Keratinocyte (primary cell): Measurements from ENCODE around the gene INHBE. TPM values are rescaled to one million over a fixed set of nuclear protein-coding genes. Genes with fewer than 3 reads are reported as not detected.

Experiments
- DNase-seq: peaks from one replicate; pipeline ENCODE4 v3.0.0-alpha.2; 2011; ENCODE audit warnings: low read depth, missing footprints, low spot score
- FAIRE-seq: peaks from 2 replicates; lab custom pipeline; 2011; peaks lifted over from hg19 to GRCh38; lab: Jason Lieb, UNC
- H2AFZ ChIP-seq: 2 replicates; pipeline ENCODE4 v1.6.0; 2012; ENCODE audit warnings: low read length, control low read depth, inconsistent platforms; ENCODE audit not compliant: control insufficient read depth
- H3K27ac ChIP-seq: 2 replicates; pipeline ENCODE4 v1.5.1; 2011; ENCODE audit warnings: low read length; ENCODE audit not compliant: control insufficient read depth, insufficient read depth
- H3K27me3 ChIP-seq: 3 replicates; pipeline ENCODE4 v1.6.0; 2011; ENCODE audit warnings: low read length; ENCODE audit not compliant: control insufficient read depth, insufficient read depth; ENCODE audit errors: extremely low read depth
- H3K36me3 ChIP-seq, 2 experiments: 2 replicates in 1 of 2; 3 replicates in 1 of 2; pipeline ENCODE4 v1.5.1; 2011; ENCODE audit warnings: low read length in 2 of 2, mild to moderate bottlenecking in 1 of 2; ENCODE audit not compliant: control insufficient read depth in 2 of 2, insufficient read depth in 2 of 2; ENCODE audit errors: extremely low read depth in 1 of 2
- H3K4me1 ChIP-seq: 3 replicates; pipeline ENCODE4 v1.5.1; 2011; ENCODE audit warnings: low read length; ENCODE audit not compliant: control insufficient read depth, insufficient read depth; ENCODE audit errors: extremely low read depth
- H3K4me2 ChIP-seq: 3 replicates; pipeline ENCODE4 v1.6.0; 2011; ENCODE audit warnings: low read depth, low read length; ENCODE audit not compliant: control insufficient read depth, insufficient read depth; ENCODE audit errors: extremely low read depth
- H3K4me3 ChIP-seq, 3 experiments: fragments of 200-600 bp in 1 of 3; sonication (generic) in 1 of 3; 2 replicates in 2 of 3; 3 replicates in 1 of 3; pipeline ENCODE4 v1.5.1; 2011 to 2016; ENCODE audit warnings: low read length in 3 of 3, mild to moderate bottlenecking in 3 of 3, control low read depth in 2 of 3, inconsistent platforms in 1 of 3, low read depth in 1 of 3, mixed read lengths in 1 of 3, mixed run types in 1 of 3, moderate library complexity in 1 of 3; ENCODE audit not compliant: control insufficient read depth in 2 of 3, insufficient read depth in 2 of 3; ENCODE audit errors: extremely low read depth in 1 of 3
- H3K79me2 ChIP-seq: 2 replicates; pipeline ENCODE4 v1.6.0; 2012; ENCODE audit warnings: low read length; ENCODE audit not compliant: control insufficient read depth, insufficient read depth
- H3K9ac ChIP-seq: 3 replicates; pipeline ENCODE4 v1.6.0; 2011; ENCODE audit warnings: low read length; ENCODE audit not compliant: control insufficient read depth, insufficient read depth; ENCODE audit errors: extremely low read depth
- H3K9me1 ChIP-seq: 3 replicates; pipeline ENCODE4 v1.6.0; 2011; ENCODE audit warnings: low read length; ENCODE audit not compliant: control insufficient read depth, insufficient read depth; ENCODE audit errors: extremely low read depth
- H3K9me3 ChIP-seq: 2 replicates; pipeline ENCODE4 v1.5.1; 2012; ENCODE audit warnings: low read depth, low read length; ENCODE audit not compliant: control insufficient read depth
- H4K20me1 ChIP-seq: 3 replicates; pipeline ENCODE4 v1.6.0; 2011; ENCODE audit warnings: low read length; ENCODE audit not compliant: control insufficient read depth, insufficient read depth; ENCODE audit errors: extremely low read depth
- EZH2 ChIP-seq: IDR thresholded peaks from one replicate; pipeline ENCODE4 v1.6.1; 2012; ENCODE audit warnings: inconsistent platforms, mild to moderate bottlenecking, low read length, moderate library complexity
- dilution Hi-C: fragments of 300-500 bp; cut with MboI; formaldehyde crosslinking; loops from one replicate; pipeline ENCODE4 v1.7.0; 2020; ENCODE audit warnings: low sequenced_read_pairs; ENCODE audit not compliant: extremely low pct_ligation_motif_present
- polyA plus RNA-seq, 5 experiments: library from polyadenylated mRNA; depleted of rRNA in 3 of 5; stranded (reverse) in 3 of 5; stranded (forward) in 1 of 5; unstranded in 1 of 5; fragments of >200 nt; gene quantifications; 1 replicate in 1 of 5; 2 replicates in 3 of 5; 3 replicates in 1 of 5; pipeline versions ENCODE4 v1.2.1 to v1.2.3, GENCODE V29; 2011 to 2012; ENCODE audit warnings: missing spikeins in 2 of 5, low read depth in 1 of 5, low replicate concordance in 1 of 5
- TF ChIP-seq, protein P1 (sequence below), 3 experiments: IDR thresholded peaks in 1 of 3; conservative IDR thresholded peaks in 1 of 3; optimal IDR thresholded peaks in 1 of 3; 2 replicates in 2 of 3; 3 replicates in 1 of 3; pipeline versions ENCODE3 to v1.5.1; 2011; ENCODE audit warnings: low read length in 3 of 3, mild to moderate bottlenecking in 3 of 3, moderate library complexity in 2 of 3, control low read depth in 1 of 3, inconsistent platforms in 1 of 3; ENCODE audit not compliant: insufficient read depth in 2 of 3; ENCODE audit errors: extremely low read depth in 1 of 3

The INHBE gene
- polyA plus RNA-seq, 1 donor (not counting 4 experiments of a cell fraction or from before 2014, with no cell fraction given): not detected

GRCh38 chr12:57444744-57445143 is 10.4 kb upstream of the INHBE start:
- H3K36me3 ChIP-seq: no peaks in the 10 kb centered on the region
- no peaks in the 10 kb centered on the region for H3K79me2 ChIP-seq
- no peaks in the 10 kb centered on the region for H4K20me1 ChIP-seq
- no peak overlapping the region for H3K4me2 ChIP-seq
- no peak overlapping the region for H3K27ac ChIP-seq
- DNase-seq (no peak), FAIRE-seq (no peak)
- no peaks in the 10 kb centered on the region for H3K27me3 ChIP-seq
- no peak overlapping the region for H3K4me3 ChIP-seq
- no peaks in the 10 kb centered on the region for H3K4me1 ChIP-seq
- H2AFZ ChIP-seq: no peak overlapping the region
- TF ChIP-seq EZH2: no peak
- TF ChIP-seq, protein P1, sequence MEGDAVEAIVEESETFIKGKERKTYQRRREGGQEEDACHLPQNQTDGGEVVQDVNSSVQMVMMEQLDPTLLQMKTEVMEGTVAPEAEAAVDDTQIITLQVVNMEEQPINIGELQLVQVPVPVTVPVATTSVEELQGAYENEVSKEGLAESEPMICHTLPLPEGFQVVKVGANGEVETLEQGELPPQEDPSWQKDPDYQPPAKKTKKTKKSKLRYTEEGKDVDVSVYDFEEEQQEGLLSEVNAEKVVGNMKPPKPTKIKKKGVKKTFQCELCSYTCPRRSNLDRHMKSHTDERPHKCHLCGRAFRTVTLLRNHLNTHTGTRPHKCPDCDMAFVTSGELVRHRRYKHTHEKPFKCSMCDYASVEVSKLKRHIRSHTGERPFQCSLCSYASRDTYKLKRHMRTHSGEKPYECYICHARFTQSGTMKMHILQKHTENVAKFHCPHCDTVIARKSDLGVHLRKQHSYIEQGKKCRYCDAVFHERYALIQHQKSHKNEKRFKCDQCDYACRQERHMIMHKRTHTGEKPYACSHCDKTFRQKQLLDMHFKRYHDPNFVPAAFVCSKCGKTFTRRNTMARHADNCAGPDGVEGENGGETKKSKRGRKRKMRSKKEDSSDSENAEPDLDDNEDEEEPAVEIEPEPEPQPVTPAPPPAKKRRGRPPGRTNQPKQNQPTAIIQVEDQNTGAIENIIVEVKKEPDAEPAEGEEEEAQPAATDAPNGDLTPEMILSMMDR (optimal IDR thresholded peaks at IDR 0.05 in 1 of 3, IDR thresholded peaks at IDR 0.05 in 1 of 3, conservative IDR thresholded peaks at IDR 0.05 in 1 of 3; ENCODE audit: extremely low read depth in 1 of 3, insufficient read depth in 2 of 3, low read length in 3 of 3): no peak
- H3K9ac ChIP-seq: no peak overlapping the region
- no peaks in the 10 kb centered on the region for H3K9me1 ChIP-seq
- H3K9me3 ChIP-seq: no peaks in the 10 kb centered on the region
- dilution Hi-C loops: no loop called here

DNA sequence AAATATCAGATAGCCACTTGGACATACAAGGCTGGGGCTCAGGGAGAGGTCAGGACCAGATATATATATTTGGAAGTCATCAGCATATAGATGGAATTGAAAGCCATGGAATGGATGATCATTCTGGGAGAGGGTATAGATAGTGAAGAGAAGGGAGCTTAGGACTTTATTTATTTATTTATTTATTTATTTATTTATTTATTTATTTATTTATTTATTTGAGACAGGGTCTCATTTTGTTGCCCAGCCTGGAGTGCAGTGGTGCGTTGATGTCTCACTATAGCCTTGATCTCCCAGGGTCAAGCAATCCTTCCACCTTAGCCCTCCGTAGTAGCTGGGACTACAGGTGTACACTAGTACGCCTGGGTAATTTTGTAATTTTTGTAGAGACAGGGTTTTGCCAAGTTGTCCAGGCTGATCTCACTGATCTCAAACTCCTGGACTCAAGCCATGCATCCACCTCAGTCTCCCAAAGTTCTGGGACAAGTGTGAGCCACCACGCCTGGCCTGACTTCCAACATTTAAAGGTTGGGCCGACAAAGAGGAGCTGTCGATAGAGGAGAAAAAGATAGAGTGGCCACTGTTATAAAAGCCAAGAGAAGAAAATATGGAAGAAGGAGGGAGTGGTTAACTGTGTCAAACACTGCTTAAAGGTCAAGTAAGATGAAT is 8.7 kb upstream of the INHBE start:
- Histone ChIP-seq H3K9me3 (no peaks in the 10 kb centered on the region), H3K4me2 (no peak overlapping the region), H3K9me1 (no peaks in the 10 kb centered on the region), H2AFZ (no peak overlapping the region), H3K27me3 (peaks cover 4% of the 10 kb centered on the region), H3K9ac (no peak overlapping the region), H3K27ac (no peak overlapping the region), H4K20me1 (no peaks in the 10 kb centered on the region), H3K4me3 (no peak overlapping the region), H3K79me2 (no peaks in the 10 kb centered on the region), H3K4me1 (no peaks in the 10 kb centered on the region), H3K36me3 (no peaks in the 10 kb centered on the region)
- DNase-seq (no peak), FAIRE-seq (no peak)
- dilution Hi-C loops: no loop called here
- TF ChIP-seq, protein P1 (optimal IDR thresholded peaks at IDR 0.05 in 1 of 3, IDR thresholded peaks at IDR 0.05 in 1 of 3, conservative IDR thresholded peaks at IDR 0.05 in 1 of 3; ENCODE audit: extremely low read depth in 1 of 3, insufficient read depth in 2 of 3, low read length in 3 of 3): no peak
- TF ChIP-seq EZH2: no peak
